ENCODE measurements around the gene VTA1.
"Not testable (repeated sequence)": the region's sequence is repeated elsewhere in the genome, so short reads cannot be mapped to it uniquely, and the experiment has no call there.

Gene VTA1, protein sequence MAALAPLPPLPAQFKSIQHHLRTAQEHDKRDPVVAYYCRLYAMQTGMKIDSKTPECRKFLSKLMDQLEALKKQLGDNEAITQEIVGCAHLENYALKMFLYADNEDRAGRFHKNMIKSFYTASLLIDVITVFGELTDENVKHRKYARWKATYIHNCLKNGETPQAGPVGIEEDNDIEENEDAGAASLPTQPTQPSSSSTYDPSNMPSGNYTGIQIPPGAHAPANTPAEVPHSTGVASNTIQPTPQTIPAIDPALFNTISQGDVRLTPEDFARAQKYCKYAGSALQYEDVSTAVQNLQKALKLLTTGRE

DNA sequence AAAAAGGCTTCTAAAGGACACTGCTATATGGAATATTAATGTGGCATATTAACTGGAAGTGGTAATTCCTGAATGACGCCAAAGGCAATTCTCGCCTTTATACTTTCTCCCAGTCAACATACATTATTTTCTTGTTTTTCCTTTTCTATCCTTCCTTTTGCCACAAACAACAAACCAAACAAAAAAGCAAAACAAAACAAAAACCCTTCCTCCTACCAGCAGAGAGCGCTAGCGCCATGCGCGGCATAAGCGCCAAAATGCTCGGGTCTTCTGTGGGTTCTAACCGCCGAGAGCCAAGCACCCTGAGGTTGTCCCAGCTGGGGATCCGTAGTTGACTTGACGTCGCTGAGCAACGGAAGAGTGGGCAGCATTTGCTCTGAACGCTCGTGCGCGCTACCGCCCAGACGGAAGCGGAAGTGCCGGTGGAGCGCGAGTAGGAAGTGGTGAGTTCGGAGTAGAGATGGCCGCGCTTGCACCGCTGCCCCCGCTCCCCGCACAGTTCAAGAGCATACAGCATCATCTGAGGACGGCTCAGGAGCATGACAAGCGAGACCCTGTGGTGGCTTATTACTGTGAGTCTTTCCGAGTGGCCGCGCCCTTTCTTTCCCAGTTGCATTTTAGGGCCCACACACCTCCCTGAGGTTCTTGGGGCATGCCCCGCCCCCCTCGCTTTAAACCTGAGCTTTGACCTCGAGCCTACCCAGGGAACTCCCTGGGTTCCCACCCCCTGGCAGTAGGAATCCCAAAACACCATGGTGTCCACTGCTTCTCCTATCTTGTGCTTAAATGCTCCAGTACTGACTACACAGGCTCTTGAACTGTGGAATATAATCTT is at the start of gene VTA1, which contains the start of gene NMBR:
Gene VTA1, plus strand, starts transcription at position 436 of the 835 bp plus-strand sequence. Its CDS starts 25 bp downstream, at position 461.
Gene NMBR, minus strand, starts transcription at position 295 of the 835 bp plus-strand sequence. CDS start 58,464 bp downstream, outside the sequence.
- DNase-seq (ENCODE audit: low read depth) = peak; percentile 99

- DNase-seq (ENCODE audit: low read depth) = not testable (repeated sequence)
These were observed 42.2 kb upstream of the VTA1 start for GRCh38 chr6:142104820-142105219.

- DNase-seq (ENCODE audit: low read depth) = not testable (repeated sequence)
These were observed 36.2 kb upstream of the VTA1 start for GRCh38 chr6:142110820-142111219.

DNA sequence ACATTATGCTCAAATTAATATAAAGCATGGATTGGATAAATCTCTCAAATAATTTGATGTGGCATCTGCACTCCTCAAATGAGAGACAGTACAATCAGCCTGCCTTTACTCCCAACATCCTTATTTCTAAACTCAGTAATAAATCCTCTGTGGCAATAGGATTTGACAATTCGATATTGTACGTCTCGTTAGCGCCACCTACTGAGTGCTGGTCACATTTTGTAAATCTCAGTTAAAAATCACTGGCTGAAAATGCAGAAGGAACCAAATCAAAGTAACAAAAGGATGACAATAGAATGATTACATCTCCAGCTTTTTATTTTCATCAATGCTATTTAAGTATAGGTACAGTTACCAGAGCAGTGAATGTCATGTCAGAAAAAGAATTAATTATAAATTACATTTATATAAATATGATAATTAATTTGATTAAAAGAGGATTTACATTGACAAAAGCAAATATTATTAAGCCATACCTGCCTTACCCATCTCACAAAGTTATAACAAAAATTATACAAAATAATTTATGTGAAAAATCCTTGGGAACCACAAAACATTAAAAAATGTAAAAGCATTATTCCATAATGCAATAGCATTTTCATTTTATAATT is 34.5 kb upstream of the VTA1 start:
- peak; percentile 75 for DNase-seq (ENCODE audit: low read depth)

- DNase-seq (ENCODE audit: low read depth) = no peak
These were observed 29.7 kb upstream of the VTA1 start for GRCh38 chr6:142117366-142117765.

GRCh38 chr6:142118328-142118727 is 28.7 kb upstream of the VTA1 start:
- peak; percentile 22 for DNase-seq (ENCODE audit: low read depth)

DNA sequence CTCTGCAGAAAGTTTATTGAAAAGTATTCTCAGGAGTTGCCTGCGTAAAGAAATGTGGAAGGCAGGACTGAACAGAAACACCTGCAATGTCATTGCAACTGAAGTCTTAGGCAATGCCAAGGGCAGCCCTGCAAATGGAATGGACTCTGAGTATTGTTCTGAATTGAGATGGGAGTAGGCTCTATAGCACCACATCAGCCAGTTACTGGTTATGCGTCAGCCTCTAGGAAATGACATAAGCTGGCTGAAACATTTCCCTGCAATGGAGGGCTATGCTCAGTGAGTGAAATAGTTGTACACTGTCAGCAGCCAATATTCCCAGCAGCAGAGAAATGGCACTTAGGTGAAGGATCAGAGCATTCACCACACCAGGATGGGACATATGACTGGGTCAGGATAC is 28.1 kb upstream of the VTA1 start:
- DNase-seq (ENCODE audit: low read depth) = no peak

DNA sequence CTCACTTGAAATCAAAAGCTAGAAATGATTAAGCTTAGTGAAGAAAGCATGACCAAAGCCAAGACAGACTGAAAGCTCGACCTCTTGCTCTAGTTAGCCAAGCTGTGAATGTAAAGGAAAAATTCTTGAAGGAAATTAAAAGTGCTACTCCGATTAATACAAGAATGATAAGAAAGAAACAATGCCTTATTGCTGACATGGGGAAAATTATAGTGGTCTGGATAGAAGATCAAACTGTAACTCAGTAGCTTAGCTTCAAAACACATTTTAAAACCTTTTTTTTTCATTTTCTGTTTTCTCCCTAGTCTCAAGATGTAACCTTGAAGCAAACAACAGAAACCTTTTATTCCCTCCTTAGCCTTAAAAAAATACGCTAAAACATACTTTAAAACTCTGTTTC is 25.7 kb upstream of the VTA1 start:
- DNase-seq (ENCODE audit: low read depth) = no peak

GRCh38 chr6:142130814-142131213 is 16.2 kb upstream of the VTA1 start:
- no peak for DNase-seq (ENCODE audit: low read depth)

DNA sequence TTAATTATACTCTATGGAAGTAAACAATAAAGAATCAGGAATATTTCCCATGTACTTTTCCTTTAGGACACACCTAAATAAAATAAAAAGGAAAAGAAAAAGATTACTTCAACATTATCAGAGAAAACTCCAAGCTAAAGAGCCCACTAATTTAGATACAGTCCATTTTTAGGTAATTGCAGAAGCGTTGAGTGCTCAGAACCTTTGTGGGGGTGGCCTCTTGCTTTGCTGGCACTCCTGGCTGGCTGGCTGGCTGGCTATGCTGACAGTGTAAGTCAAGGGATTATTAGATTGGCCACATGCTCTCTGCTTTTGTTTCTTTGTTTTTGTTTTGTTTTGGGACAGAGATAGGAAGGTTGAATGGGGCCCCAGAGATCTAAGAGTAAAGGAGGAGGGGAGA is 14.4 kb upstream of the VTA1 start, which contains the start of gene GJE1:
Gene GJE1, plus strand, starts transcription at position 301 of the 400 bp plus-strand sequence. CDS start 234 bp downstream, outside the sequence.
- no peak for DNase-seq (ENCODE audit: low read depth)

DNA sequence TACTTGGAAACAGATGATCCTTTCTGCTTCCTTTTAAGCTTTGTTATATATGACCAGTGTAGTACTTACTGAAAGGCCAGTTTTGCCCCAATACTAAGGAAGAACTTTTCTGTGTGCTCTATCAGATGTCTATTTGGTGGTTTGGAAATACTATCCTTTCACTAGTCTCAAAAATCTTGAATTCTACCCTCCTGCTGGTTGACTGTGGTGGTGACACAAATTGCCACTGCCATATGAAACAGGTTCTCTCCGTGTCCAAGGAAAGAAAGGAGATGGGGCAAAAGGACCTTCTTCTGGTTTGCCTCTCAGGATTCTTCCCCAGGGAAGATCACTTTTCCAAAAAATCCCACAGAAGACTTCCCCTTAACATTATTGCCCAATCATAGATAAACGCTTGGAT is 8.2 kb upstream of the VTA1 start:
- no peak for DNase-seq (ENCODE audit: low read depth)

- not testable (repeated sequence) for DNase-seq (ENCODE audit: low read depth)
These were observed 5.5 kb upstream of the VTA1 start for GRCh38 chr6:142141531-142141930.

GRCh38 chr6:142152746-142153145 is 5.7 kb downstream of the VTA1 start:
- peak; percentile 82 for DNase-seq (ENCODE audit: low read depth)

DNA sequence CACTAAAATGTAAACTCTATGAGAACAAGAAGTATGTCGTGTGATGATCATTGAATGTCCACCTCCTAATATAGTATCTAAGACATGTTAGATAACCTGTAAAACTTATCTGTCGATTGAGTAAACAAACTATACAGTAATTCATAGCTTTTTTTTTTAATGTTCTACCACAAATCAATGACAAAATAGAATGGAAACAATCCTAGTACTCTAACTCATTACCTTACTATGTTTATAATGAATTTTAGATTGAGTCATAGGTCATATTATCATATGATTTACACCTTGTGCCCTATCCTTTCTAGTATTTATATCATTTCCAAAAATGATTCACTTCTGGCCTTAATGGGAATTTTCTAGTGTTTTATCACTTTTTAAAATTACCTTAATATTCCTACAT is 6.1 kb downstream of the VTA1 start:
- DNase-seq (ENCODE audit: low read depth) = no peak

DNA sequence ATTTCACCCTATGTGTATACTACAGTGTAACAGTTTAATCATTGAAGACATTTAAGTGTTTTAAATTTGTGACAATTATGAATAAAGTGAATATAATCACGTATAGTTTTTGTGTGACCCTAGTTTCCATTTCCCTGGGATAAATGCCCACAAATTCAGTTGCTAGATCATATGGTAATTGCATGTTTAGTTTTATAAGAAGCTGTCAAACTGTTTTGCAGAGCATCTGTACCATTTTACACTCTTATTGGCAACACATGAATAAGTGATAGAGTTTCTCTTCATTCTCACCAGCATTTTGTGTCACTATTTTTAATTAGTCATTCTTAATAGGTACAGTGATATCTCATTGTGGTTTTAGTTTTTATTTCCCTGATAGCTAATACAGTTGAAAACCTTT is 7.3 kb downstream of the VTA1 start:
- no peak for DNase-seq (ENCODE audit: low read depth)

GRCh38 chr6:142155091-142155490 is 8.0 kb downstream of the VTA1 start:
- DNase-seq (ENCODE audit: low read depth) = no peak

GRCh38 chr6:142155895-142156757 is 9.1 kb downstream of the VTA1 start:
- peak; percentile 45 for DNase-seq (ENCODE audit: low read depth)

GRCh38 chr6:142156758-142157068 is 9.7 kb downstream of the VTA1 start:
- DNase-seq (ENCODE audit: low read depth) = not testable (repeated sequence)

- no peak for DNase-seq (ENCODE audit: low read depth)
These were observed 15.7 kb downstream of the VTA1 start for GRCh38 chr6:142162780-142163179.

GRCh38 chr6:142165227-142165626 is 18.2 kb downstream of the VTA1 start:
- no peak for DNase-seq (ENCODE audit: low read depth)

DNA sequence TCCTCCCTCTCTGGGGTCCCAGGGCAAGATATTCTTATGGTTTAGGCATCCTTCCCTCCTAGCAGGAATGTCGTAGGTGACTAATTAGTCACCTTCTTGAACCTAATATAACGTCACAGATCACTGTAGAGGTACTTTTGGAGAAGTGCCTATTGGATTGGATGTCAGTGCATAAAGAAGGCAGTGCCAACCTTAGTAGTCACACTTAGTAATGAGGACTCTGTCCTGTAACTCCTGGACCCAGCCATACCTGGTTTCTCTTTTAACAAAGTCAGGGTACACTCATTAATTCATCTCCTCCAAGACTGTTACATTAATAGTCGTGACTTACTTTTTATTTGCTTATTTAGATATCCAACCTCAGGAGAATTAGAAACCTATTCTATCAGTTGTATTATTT is 20.0 kb downstream of the VTA1 start:
- DNase-seq (ENCODE audit: low read depth) = no peak

DNA sequence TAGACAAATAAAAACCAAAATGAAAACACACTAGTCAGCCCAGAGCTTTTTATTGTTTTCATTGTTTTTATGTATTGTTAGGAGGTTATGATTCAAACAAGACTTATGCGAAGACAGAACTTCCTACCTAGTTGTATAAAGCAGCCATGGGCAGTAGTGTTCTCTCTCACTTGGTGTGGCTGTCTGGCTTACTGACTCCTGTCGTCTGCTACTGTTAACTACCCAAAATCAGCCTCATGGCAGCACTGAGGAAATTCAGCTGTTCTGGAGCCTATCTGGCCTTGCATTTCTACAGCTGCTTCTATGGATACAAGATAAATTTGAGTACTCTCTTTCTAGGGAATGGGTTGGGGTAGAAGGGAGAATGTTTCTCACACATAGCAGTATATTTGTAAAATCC is 20.4 kb downstream of the VTA1 start:
- DNase-seq (ENCODE audit: low read depth) = no peak
